Parathyroid adenoma (tissue), 2 donors: Measurements from ENCODE around the gene NPAS2.

Experiments
- H2AFZ ChIP-seq: fragments of 300-600 bp; sonication (generic); one replicate; pipeline ENCODE4 v1.7.0; 2017; ENCODE audit warnings: antibody characterized with exemption, mild to moderate bottlenecking
- H3K27ac ChIP-seq: fragments of 300-600 bp; sonication (generic); one replicate; pipeline ENCODE4 v1.7.0; 2017
- H3K27me3 ChIP-seq: fragments of 300-600 bp; sonication (generic); one replicate; pipeline ENCODE4 v1.7.0; 2017; ENCODE audit warnings: low read length; ENCODE audit not compliant: control insufficient read depth, insufficient read depth
- H3K36me3 ChIP-seq: fragments of 300-600 bp; sonication (generic); one replicate; pipeline ENCODE4 v1.7.0; 2017; ENCODE audit warnings: low read length; ENCODE audit not compliant: control insufficient read depth, insufficient read depth
- H3K4me1 ChIP-seq: fragments of 300-600 bp; sonication (generic); one replicate; pipeline ENCODE4 v1.7.0; 2017; ENCODE audit warnings: control low read depth
- H3K4me2 ChIP-seq: fragments of 300-600 bp; sonication (generic); one replicate; pipeline ENCODE4 v1.7.0; 2017; ENCODE audit warnings: low read length
- H3K4me3 ChIP-seq: fragments of 300-600 bp; sonication (generic); one replicate; pipeline ENCODE4 v1.7.0; 2017; ENCODE audit warnings: low read depth, low read length
- H3K79me2 ChIP-seq: fragments of 300-600 bp; sonication (generic); one replicate; pipeline ENCODE4 v1.7.0; 2017; ENCODE audit warnings: control low read depth
- H3K9ac ChIP-seq: fragments of 300-600 bp; sonication (generic); one replicate; pipeline ENCODE4 v1.7.0; 2017; ENCODE audit warnings: mild to moderate bottlenecking
- H3K9me3 ChIP-seq: fragments of 300-600 bp; sonication (generic); one replicate; pipeline ENCODE4 v1.7.0; 2017; ENCODE audit warnings: low read length; ENCODE audit not compliant: control insufficient read depth
- CTCF ChIP-seq: fragments of 300-600 bp; sonication (generic); IDR thresholded peaks from one replicate; pipeline ENCODE4 v1.7.0; 2017; ENCODE audit warnings: antibody characterized with exemption, mild to moderate bottlenecking
- donor health status: primary hyperparathyroidism.

NPAS2 gene

GRCh38 chr2:100781523-100782379, 38.2 kb upstream of the NPAS2 start:
- Histone ChIP-seq H3K36me3 (no peaks in the 10 kb centered on the region), H2AFZ (no peak overlapping the region), H3K4me3 (no peak overlapping the region), H3K4me1 (no peaks in the 10 kb centered on the region), H3K27ac (no peak overlapping the region), H3K4me2 (no peak overlapping the region), H3K9ac (no peak overlapping the region), H3K27me3 (no peaks in the 10 kb centered on the region), H3K9me3 (no peaks in the 10 kb centered on the region), H3K79me2 (no peaks in the 10 kb centered on the region)
- no peak for TF ChIP-seq CTCF

- H3K27ac ChIP-seq = no peak overlapping the region
- H3K27me3 ChIP-seq = no peaks in the 10 kb centered on the region
- no peak overlapping the region for H3K9ac ChIP-seq
- no peak for TF ChIP-seq CTCF
- no peak overlapping the region for H3K4me2 ChIP-seq
- no peak overlapping the region for H3K4me3 ChIP-seq
- no peaks in the 10 kb centered on the region for H3K36me3 ChIP-seq
- H3K9me3 ChIP-seq = no peaks in the 10 kb centered on the region
- H3K4me1 ChIP-seq = no peaks in the 10 kb centered on the region
- no peaks in the 10 kb centered on the region for H3K79me2 ChIP-seq
- no peak overlapping the region for H2AFZ ChIP-seq
These were observed 37.5 kb upstream of the NPAS2 start for GRCh38 chr2:100782380-100782878.

- no peak overlapping the region for H2AFZ ChIP-seq
These were observed 36.0 kb upstream of the NPAS2 start for GRCh38 chr2:100783987-100784386.

GRCh38 chr2:100784681-100785080, 35.3 kb upstream of the NPAS2 start:
- Histone ChIP-seq H3K4me2 (no peak overlapping the region), H3K36me3 (no peaks in the 10 kb centered on the region), H3K9ac (no peak overlapping the region), H2AFZ (no peak overlapping the region), H3K79me2 (no peaks in the 10 kb centered on the region), H3K27ac (no peak overlapping the region), H3K9me3 (no peaks in the 10 kb centered on the region), H3K4me3 (no peak overlapping the region), H3K4me1 (no peaks in the 10 kb centered on the region), H3K27me3 (no peaks in the 10 kb centered on the region)
- no peak for TF ChIP-seq CTCF

More at GRCh38 chr2:100783987-100784386, 36.0 kb upstream of the NPAS2 start:
- Histone ChIP-seq H3K4me2 (no peak overlapping the region), H3K27ac (no peak overlapping the region), H3K36me3 (no peaks in the 10 kb centered on the region), H3K9ac (no peak overlapping the region), H3K79me2 (no peaks in the 10 kb centered on the region), H3K4me3 (no peak overlapping the region), H3K4me1 (no peaks in the 10 kb centered on the region), H3K9me3 (no peaks in the 10 kb centered on the region), H3K27me3 (no peaks in the 10 kb centered on the region)
- TF ChIP-seq CTCF = no peak
